Mucosa of rectum (tissue), 2 donors: ENCODE results near the gene CNPY3.
A peak's percentile ranks its signal among the peaks of the same experiment; 100 is the strongest.

Source experiments
- H3K27ac ChIP-seq, 2 donors: one replicate each; pipeline ENCODE4 v1.7.0; 2013; ENCODE audit warnings: inconsistent platforms in 2 of 2, low read depth in 2 of 2, low read length in 2 of 2
- H3K27me3 ChIP-seq, 2 donors: one replicate each; pipeline ENCODE4 v1.7.0; 2013; ENCODE audit warnings: low read length in 2 of 2; ENCODE audit not compliant: control insufficient read depth in 2 of 2, insufficient read depth in 2 of 2
- H3K36me3 ChIP-seq, 2 donors: one replicate each; pipeline ENCODE4 v1.7.0; 2013; ENCODE audit warnings: low read length in 2 of 2; ENCODE audit not compliant: control insufficient read depth in 2 of 2, insufficient read depth in 2 of 2
- H3K4me1 ChIP-seq, 2 donors: one replicate each; pipeline ENCODE4 v1.7.0; 2013; ENCODE audit warnings: low read length in 2 of 2, mild to moderate bottlenecking in 1 of 2; ENCODE audit not compliant: control insufficient read depth in 2 of 2, insufficient read depth in 2 of 2
- H3K4me3 ChIP-seq, 2 donors: one replicate each; pipeline ENCODE4 v1.7.0; 2013; ENCODE audit warnings: low read length in 2 of 2
- H3K9ac ChIP-seq, 2 donors: one replicate each; pipeline ENCODE4 v1.7.0; 2013; ENCODE audit warnings: low read length in 2 of 2, low read depth in 1 of 2, mild to moderate bottlenecking in 1 of 2
- H3K9me3 ChIP-seq, 2 donors: one replicate each; pipeline ENCODE4 v1.7.0; 2013; ENCODE audit warnings: low read length in 2 of 2; ENCODE audit not compliant: control insufficient read depth in 2 of 2
- donor health status: healthy.
- donor health status: Normal muscosa, but diverticular disease.

The CNPY3 gene

DNA sequence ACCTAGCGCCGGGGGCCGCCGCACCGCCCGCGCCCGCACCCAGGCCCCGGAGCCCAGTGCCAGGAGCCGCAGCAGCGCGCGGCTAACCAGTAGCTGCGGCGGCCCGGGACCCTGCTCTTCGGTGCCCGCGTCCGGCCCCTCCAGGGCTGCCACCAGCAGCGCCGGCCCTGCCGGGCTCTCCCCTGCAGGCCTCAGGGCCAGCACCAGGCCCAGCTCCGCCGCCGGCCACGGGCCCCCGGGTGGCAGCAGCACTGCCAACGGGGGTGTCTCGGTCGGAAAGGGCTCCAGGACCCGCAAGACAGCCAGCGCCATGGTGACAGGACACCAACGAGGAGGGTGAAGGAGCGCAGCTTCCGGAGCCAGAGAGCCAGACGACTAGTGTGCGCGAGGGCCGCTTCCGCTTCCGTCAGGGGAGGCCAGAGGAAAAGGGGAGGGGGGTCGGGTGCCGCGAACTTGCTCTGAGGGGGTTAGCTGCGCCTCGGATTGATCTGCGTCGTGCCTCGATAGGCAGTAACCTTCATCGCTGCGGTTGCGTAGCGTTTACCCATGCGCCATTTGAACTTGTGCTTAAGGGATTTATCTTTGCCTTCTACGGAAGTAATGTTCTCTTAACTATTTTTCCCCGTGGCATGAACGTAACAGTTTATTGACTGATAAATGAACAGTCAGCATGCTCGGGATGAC lies 49.7 kb downstream of the CNPY3 start, which contains the start of gene PEX6:
TSS of gene PEX6 (minus strand) at position 343 of the 684 bp plus-strand sequence. CDS start at position 312, 31 bp downstream.
- Histone ChIP-seq H3K4me1 (peaks cover 16% of the 10 kb centered on the region in 2 donors), H3K27me3 (no peaks in the 10 kb centered on the region), H3K27ac (peak within 1 kb of the TSS; percentile 88 to 92)

DNA sequence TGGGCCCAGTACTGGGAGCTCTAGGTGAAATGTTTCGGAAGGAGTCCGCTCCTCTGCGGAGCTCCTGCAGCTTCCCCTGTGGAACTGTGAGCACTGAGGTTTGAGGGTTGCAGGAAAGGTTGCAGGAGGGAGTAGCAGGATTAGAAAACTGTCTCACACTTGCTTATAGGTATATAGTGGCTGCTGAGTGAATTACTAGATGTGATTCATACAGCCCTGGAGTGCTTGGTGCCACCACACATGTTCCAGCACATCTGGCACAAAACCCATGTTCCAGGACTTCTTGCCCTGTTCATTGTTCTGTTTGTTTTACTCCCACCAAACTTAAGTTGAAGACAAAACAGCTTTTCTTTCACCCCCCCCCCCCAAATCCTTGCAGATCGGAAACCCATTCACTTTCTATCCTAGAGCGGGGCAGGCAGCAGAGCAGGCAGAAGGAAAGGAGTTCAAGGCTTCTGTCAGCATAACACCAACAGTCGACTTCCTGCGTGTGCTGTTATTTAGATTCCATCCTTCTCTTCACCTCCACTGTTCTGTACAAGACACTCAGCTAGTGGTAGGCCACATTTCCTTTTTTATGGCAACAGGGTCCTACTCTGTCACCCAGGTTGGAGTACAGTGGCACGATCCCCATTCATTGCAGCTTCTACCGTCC lies 50.4 kb downstream of the CNPY3 start:
- peak overlapping the region; percentile 88 to 92 for H3K27ac ChIP-seq
- no peaks in the 10 kb centered on the region for H3K27me3 ChIP-seq
- no peaks in the 10 kb centered on the region for H3K9me3 ChIP-seq
- peak overlapping the region; percentile 83 to 88 for H3K9ac ChIP-seq
- H3K36me3 ChIP-seq = peaks cover 0 to 3% of the 10 kb centered on the region in 2 donors
- H3K4me3 ChIP-seq = peak overlapping the region; percentile 85 to 95
- peaks cover 16% of the 10 kb centered on the region in 2 donors for H3K4me1 ChIP-seq

More for the DNA sequence above, 49.7 kb downstream of the CNPY3 start, which contains the start of gene PEX6:
- Histone ChIP-seq H3K36me3 (peaks cover 2 to 4% of the 10 kb centered on the region in 2 donors), H3K9ac (peak within 1 kb of the TSS; percentile 83 to 88), H3K4me3 (peak within 1 kb of the TSS; percentile 85 to 95), H3K9me3 (no peaks in the 10 kb centered on the region)

DNA sequence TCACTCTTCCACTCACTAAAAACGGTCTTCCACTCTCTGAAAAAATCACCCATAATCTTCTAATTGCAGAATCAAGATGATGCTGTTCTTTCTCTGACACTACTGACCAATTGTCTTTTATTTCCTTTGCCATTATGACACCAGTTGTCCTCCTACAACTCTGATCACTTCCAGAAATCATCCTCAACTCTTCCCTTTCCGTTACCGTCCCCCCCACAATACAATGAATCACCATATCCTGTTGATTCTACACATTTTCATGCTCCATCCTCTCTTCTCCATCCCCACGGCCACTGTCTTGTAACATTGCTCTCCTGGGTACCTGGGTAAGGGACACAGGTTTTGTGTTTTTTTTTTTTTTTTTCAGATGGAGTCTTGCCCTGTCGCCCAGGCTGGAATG lies 52.6 kb downstream of the CNPY3 start:
- Histone ChIP-seq H3K4me1 (peaks cover 28 to 31% of the 10 kb centered on the region in 2 donors), H3K27me3 (no peaks in the 10 kb centered on the region), H3K36me3 (no peaks in the 10 kb centered on the region), H3K4me3 (no peak overlapping the region), H3K9ac (no peak overlapping the region), H3K27ac (no peak overlapping the region), H3K9me3 (no peaks in the 10 kb centered on the region)

DNA sequence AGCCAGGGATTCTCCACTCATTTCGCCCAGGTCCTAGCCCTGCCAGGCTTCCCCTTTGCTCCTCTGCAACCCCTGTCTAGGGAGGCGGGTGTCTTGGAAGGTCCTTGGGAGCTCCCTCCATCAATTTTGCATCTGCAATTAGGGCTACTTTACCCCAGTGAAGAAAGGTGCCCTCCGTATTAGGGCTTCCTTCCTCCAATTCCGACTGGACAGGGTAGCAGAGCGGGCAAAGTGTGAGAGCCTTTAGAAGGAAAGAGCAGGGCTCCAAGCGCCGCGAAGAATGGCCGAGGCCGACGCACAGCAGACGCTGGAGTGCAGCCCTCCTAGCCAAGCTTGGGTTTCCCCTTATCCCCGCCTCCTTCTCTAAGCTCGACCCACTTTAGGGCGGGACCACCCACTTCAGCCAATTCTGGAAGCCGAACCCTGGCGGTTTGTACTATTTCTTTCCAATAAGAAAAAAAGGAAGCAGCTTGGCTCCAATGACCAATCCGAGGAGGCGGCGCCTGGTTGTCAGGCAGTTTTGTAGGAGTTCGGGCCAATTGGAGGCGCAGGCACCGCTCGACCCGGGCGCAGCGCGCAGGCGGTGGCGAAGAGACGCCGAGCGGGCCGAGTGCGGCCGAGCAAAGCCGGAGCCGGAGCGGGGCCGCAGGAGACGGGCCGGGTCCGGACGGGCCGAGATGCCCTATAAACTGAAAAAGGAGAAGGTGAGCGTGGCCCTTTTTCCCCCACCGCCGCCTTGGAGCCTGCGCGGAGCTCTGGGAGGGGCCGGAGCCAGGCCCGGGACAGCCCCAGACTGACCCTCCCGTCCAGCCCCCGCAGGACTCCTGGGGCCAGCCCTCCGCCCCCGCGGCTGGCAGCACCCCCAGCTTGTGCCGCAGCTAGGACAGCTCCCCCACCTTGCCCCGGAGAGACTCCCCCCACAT lies 55.0 kb downstream of the CNPY3 start, which contains the start of gene PPP2R5D:
TSS of gene PPP2R5D (plus strand) at position 570 of the 923 bp plus-strand sequence. CDS start at position 678, 108 bp downstream.
- H3K4me1 ChIP-seq = peaks cover 23 to 34% of the 10 kb centered on the region in 2 donors
- H3K9ac ChIP-seq = peak within 1 kb of the TSS; percentile 81
- no peaks in the 10 kb centered on the region for H3K27me3 ChIP-seq
- peak within 1 kb of the TSS; percentile 68 to 88 for H3K4me3 ChIP-seq
- no peaks in the 10 kb centered on the region for H3K9me3 ChIP-seq
- H3K36me3 ChIP-seq = peaks cover 0 to 6% of the 10 kb centered on the region in 2 donors
- peak within 1 kb of the TSS; percentile 64 to 85 for H3K27ac ChIP-seq

DNA sequence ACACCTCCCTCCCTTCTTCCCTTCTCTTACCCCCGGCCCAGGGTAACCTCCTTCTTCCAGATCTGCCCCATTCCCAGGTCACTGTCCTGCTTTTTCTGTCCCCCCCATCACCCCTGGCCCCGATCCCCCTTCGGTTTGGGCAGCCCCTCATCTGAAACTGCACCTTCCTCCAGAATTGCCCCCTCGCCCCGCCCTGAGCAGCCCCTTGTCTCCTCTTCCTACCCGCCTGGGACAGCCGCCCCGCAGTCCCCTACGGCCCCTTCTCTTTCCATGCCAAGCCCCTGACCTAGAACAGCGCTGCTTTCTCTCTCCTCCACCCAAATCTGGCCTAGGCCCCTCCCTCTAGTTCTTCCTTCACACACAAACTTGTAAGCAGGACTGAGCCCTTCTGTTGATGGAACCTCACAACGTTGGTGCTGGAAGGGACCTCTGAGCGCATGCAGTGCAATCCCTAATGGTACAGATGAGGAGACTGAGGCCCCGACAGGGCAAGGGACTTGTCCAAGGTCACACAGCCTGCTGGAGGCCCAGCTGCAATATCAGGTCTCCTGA lies 55.7 kb downstream of the CNPY3 start:
- Histone ChIP-seq H3K9me3 (no peaks in the 10 kb centered on the region), H3K4me3 (peak overlapping the region; percentile 63 to 78), H3K36me3 (peaks cover 4 to 6% of the 10 kb centered on the region in 2 donors), H3K27me3 (no peaks in the 10 kb centered on the region), H3K27ac (peak overlapping the region; percentile 64 to 67), H3K4me1 (peaks cover 22 to 27% of the 10 kb centered on the region in 2 donors), H3K9ac (peak overlapping the region; percentile 81)

DNA sequence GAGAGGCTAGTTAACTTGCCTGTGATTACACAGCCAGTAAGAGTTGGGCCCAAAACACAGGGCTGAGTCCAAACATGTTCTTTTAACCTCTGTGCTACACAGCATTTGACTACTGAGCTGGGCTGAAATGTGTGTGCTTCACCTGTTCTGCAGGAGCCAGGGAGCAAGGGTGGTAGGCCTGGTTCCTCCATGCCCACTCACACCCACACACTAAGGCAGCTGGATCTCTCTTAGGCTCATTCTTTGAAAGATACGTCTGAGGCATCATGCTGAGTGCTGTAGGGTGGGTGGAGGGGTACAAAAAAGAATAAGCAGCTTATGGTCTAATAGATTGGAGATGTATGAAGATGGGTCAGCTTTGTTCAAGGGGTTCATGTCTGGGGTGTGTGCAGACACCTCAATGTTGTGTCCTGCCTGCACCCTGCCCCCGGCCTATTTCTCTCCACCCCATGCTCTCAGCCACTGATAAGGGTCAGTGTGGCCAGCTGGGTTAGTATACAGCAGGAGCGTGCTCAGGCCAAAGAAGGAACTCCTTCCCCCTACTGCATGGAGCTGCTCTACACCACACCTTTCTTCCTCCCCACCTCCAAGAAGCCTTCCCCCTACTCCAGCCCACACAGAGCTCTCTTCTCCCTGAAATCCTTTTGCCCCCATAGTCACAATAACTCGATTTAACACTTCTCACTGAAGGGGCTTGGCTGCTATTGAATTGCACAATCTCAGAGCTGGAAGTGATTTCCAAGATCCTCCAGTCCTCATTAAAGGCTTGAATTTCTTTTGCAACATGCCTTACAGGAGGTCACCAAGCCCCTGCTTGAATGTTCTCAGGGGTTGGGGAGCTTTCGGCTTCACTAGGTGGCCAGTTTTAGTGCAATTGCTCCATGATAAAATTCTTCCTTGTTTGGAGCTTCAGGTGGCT lies 58.5 kb downstream of the CNPY3 start:
- no peak overlapping the region for H3K27ac ChIP-seq
- no peak overlapping the region for H3K4me3 ChIP-seq
- H3K36me3 ChIP-seq = peaks cover 13 to 14% of the 10 kb centered on the region in 2 donors
- H3K9ac ChIP-seq = no peak overlapping the region
- H3K27me3 ChIP-seq = no peaks in the 10 kb centered on the region
- peaks cover 22 to 27% of the 10 kb centered on the region in 2 donors for H3K4me1 ChIP-seq
- no peaks in the 10 kb centered on the region for H3K9me3 ChIP-seq

DNA sequence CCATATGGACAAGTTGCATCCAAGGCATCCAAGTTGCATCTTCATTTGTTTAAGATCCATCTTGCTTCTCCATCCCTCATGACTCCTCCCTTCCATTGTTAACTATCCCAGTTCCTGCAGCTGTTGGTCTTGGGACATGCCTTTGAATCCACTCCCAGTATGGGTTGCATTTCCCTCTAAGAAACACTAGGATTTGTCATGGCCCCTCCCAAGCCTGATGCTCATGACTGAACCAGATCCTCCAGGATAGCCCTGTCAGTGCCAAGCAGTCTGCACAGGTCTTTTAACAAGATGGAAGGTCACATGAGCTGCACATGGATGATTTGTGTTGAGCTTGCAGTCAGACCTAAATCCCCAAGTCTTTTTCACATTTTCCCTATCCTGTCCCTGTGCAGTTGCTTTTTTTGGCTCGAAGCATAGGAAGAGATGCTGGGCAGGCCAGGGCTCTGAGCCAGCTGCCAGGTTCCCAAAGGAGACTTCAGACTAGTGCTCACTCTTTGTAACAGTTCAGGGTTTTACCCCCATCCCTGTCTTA lies 59.3 kb downstream of the CNPY3 start:
- Histone ChIP-seq H3K27ac (no peak overlapping the region), H3K4me3 (no peak overlapping the region), H3K36me3 (peaks cover 13 to 14% of the 10 kb centered on the region in 2 donors), H3K9ac (no peak overlapping the region), H3K4me1 (peaks cover 21 to 27% of the 10 kb centered on the region in 2 donors), H3K9me3 (no peaks in the 10 kb centered on the region), H3K27me3 (no peaks in the 10 kb centered on the region)
